Glutamatergic neuron (in vitro differentiated cells): Measurements from ENCODE around the gene MAPK8. TPM values are rescaled to one million over a fixed set of nuclear protein-coding genes. Genes with fewer than 3 reads are reported as not detected.

Source experiments
- DNase-seq: peaks from one replicate; pipeline ENCODE4 v3.0.0; 2022
- H3K27ac Mint-ChIP-seq: one replicate; pipeline ENCODE4 v1.8.0; 2020; ENCODE audit warnings: mild to moderate bottlenecking, mixed read lengths, inconsistent platforms; ENCODE audit not compliant: unreplicated experiment
- H3K27me3 Mint-ChIP-seq: one replicate; pipeline ENCODE4 v1.8.0; 2020; ENCODE audit warnings: mild to moderate bottlenecking, moderate library complexity, mixed read lengths, inconsistent platforms; ENCODE audit not compliant: unreplicated experiment
- H3K36me3 Mint-ChIP-seq: one replicate; pipeline ENCODE4 v1.8.0; 2020; ENCODE audit warnings: mild to moderate bottlenecking, mixed read lengths, inconsistent platforms; ENCODE audit not compliant: unreplicated experiment
- H3K4me1 Mint-ChIP-seq: one replicate; pipeline ENCODE4 v1.8.0; 2020; ENCODE audit warnings: mild to moderate bottlenecking, low read depth, mixed read lengths, inconsistent platforms; ENCODE audit not compliant: unreplicated experiment
- H3K4me3 Mint-ChIP-seq: one replicate; pipeline ENCODE4 v1.8.0; 2020; ENCODE audit warnings: mild to moderate bottlenecking, mixed read lengths, inconsistent platforms; ENCODE audit not compliant: unreplicated experiment
- H3K9me3 Mint-ChIP-seq: one replicate; pipeline ENCODE4 v1.8.0; 2020; ENCODE audit warnings: mild to moderate bottlenecking, moderate library complexity, mixed read lengths, inconsistent platforms; ENCODE audit not compliant: unreplicated experiment
- total RNA-seq: library from RNA; stranded (reverse); fragmentation: NEBNext Ultra II Directional; extraction: Animal tissue kit (Norgen Biotek cat#: 25700); gene quantifications from one replicate; pipeline ENCODE4 v1.2.1, GENCODE V29; 2021; ENCODE audit not compliant: unreplicated experiment
- TF ChIP-seq, protein P1 (sequence below): fragments of 200-600 bp; sonication (generic); IDR thresholded peaks from one replicate; pipeline ENCODE4 v1.5.0; 2021; ENCODE audit not compliant: partially characterized antibody, unreplicated experiment

Gene MAPK8
- total RNA-seq, 1 donor from 2014 or later: 317 TPM

DNA sequence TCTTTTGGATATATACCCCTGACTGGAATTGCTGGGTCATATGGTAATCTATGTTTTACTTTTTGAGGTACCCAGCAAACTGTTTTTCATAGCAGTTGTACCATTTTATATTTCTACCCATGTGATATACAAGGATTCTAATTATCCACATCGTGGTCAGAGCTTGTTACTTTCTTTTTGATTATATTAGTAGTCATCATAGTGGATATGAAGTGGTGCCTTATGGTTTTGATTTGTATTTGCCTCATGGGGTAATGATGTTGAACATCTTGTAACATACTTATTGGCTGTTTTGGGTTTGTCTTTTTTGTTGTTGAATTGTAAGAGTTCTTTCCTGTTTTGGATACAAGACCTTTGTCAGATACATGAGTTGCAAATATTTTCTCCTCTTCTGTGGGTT is 51.7 kb downstream of the MAPK8 start:
- peaks cover 30% of the 10 kb centered on the region for H3K4me1 Mint-ChIP-seq
- TF ChIP-seq, protein P1, sequence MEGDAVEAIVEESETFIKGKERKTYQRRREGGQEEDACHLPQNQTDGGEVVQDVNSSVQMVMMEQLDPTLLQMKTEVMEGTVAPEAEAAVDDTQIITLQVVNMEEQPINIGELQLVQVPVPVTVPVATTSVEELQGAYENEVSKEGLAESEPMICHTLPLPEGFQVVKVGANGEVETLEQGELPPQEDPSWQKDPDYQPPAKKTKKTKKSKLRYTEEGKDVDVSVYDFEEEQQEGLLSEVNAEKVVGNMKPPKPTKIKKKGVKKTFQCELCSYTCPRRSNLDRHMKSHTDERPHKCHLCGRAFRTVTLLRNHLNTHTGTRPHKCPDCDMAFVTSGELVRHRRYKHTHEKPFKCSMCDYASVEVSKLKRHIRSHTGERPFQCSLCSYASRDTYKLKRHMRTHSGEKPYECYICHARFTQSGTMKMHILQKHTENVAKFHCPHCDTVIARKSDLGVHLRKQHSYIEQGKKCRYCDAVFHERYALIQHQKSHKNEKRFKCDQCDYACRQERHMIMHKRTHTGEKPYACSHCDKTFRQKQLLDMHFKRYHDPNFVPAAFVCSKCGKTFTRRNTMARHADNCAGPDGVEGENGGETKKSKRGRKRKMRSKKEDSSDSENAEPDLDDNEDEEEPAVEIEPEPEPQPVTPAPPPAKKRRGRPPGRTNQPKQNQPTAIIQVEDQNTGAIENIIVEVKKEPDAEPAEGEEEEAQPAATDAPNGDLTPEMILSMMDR: no peak
- no peaks in the 10 kb centered on the region for H3K36me3 Mint-ChIP-seq
- no peak overlapping the region for H3K4me3 Mint-ChIP-seq
- H3K27ac Mint-ChIP-seq: no peak overlapping the region
- no peak for DNase-seq
- no peaks in the 10 kb centered on the region for H3K27me3 Mint-ChIP-seq
- H3K9me3 Mint-ChIP-seq: peaks cover 3% of the 10 kb centered on the region

DNA sequence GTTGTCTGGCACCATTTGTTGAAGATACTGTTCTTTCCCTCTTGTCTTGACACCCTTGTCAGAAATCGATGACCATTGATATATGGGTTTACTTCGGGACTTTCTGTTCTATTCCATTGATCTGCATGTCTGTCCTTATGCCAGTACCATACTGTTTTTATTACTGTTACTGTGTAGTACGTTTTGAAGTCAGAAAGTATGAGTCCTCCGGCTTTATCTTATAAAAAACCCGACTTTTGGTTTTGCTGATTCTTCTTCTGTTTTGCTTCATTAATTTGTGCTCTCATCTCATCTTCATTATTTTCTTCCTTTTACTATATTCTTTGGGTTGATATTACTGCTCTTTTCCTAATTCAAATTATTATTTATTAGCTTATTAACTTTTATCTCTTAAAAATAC is 52.4 kb downstream of the MAPK8 start:
- Mint-ChIP-seq H3K36me3 (no peaks in the 10 kb centered on the region), H3K9me3 (peaks cover 3% of the 10 kb centered on the region), H3K27me3 (peaks cover 2% of the 10 kb centered on the region), H3K4me1 (peaks cover 31% of the 10 kb centered on the region), H3K4me3 (no peak overlapping the region), H3K27ac (no peak overlapping the region)
- TF ChIP-seq, protein P1: no peak
- no peak for DNase-seq

DNA sequence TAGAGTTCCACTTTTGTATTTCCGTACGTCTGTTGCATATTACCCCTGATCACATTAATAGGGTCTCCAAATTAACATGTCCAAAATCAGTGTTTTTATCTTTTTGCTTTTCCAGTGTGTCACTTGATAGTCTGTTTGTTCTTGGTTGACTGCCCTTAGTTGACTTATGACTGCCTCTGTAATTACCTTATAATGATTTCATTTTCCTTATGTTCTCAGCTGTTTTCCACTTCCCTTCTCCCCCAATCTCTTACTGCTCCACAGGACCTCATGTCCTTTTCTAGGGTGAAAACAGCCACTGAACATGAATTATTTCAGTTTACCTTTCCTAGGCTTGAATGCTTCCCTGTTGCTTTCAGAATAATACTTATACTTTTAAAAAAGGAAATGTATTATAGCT is 54.7 kb downstream of the MAPK8 start:
- peaks cover 41% of the 10 kb centered on the region for H3K4me1 Mint-ChIP-seq
- no peaks in the 10 kb centered on the region for H3K36me3 Mint-ChIP-seq
- peaks cover 2% of the 10 kb centered on the region for H3K27me3 Mint-ChIP-seq
- H3K27ac Mint-ChIP-seq: no peak overlapping the region
- TF ChIP-seq, protein P1: no peak
- no peak for DNase-seq
- H3K9me3 Mint-ChIP-seq: peaks cover 2% of the 10 kb centered on the region
- H3K4me3 Mint-ChIP-seq: no peak overlapping the region

DNA sequence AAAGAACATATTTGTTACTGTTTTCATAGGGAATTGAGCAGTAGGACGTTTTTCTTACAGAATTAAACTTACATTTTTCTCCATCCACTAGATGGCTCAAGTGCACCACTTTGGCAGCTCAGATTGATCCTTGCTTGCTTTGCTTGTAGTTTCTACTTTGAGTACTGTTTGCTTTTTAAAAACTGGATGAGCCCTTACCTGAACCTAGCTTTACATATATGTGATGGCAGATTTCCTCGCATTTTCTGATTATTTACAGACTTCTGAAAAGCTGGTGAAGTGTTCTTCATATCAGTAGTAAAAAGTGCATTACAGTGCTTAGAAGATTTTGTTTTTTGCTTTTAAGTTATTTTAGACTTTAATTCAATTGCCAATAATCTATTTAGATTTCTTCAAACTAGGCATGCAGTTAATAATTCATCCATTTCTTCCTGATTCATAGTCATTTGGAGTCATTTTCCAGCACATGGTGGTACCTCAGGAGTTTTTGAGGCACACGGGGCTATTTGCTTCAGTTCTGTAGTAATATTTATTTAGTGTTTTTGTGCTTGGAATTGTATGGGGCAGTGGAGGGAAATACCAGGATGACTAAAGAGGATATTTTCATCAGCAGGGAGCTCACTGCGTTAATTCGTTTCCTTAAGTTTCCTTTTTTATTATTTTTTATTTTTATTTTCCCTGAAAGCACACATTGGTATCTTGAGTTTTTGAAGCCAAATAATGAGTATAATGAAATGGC is 57.3 kb downstream of the MAPK8 start:
- TF ChIP-seq, protein P1: peak; percentile 42
- Mint-ChIP-seq H3K4me1 (peaks cover 41% of the 10 kb centered on the region), H3K4me3 (no peak overlapping the region), H3K36me3 (no peaks in the 10 kb centered on the region), H3K27ac (no peak overlapping the region), H3K27me3 (peaks cover 2% of the 10 kb centered on the region), H3K9me3 (no peaks in the 10 kb centered on the region)
- no peak for DNase-seq

DNA sequence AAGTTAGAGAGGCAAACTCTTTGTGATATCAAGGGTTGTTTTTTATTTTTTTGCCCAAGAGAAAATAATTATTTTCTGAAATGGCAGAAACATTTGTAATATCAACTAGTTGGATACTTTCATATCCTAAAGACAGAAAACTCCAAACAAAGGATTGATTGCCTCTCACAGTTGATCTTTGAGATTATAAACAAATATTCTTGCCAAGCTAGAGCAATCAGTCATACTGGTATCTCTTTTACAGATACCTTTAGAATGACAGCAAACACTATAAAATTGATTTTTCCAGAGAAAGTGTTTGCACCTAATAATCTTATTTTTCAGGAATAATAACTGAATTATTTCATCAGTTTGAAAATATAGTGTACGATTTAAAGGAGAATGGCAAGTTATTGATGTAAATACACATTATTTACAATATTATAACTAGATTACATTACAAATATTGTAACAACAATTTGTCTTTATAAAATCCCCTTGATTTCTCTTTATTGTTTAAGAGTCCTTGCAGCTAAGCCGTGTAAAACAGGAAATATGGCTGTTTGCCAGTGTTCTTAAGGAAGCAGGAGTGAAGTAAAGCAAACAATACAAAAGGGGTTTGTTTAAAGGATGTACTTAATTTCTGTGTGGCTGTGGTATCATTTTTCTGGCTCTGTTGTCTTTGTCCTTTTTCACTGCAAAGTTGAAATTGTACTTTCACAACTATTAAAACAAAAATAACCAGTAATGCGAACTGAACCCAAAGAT is 58.4 kb downstream of the MAPK8 start:
- no peaks in the 10 kb centered on the region for H3K9me3 Mint-ChIP-seq
- H3K4me3 Mint-ChIP-seq: no peak overlapping the region
- TF ChIP-seq, protein P1: no peak
- DNase-seq: no peak
- H3K4me1 Mint-ChIP-seq: peaks cover 37% of the 10 kb centered on the region
- no peak overlapping the region for H3K27ac Mint-ChIP-seq
- H3K27me3 Mint-ChIP-seq: peaks cover 2% of the 10 kb centered on the region
- no peaks in the 10 kb centered on the region for H3K36me3 Mint-ChIP-seq
